Measurements from ENCODE around the gene FXYD5.

DNA sequence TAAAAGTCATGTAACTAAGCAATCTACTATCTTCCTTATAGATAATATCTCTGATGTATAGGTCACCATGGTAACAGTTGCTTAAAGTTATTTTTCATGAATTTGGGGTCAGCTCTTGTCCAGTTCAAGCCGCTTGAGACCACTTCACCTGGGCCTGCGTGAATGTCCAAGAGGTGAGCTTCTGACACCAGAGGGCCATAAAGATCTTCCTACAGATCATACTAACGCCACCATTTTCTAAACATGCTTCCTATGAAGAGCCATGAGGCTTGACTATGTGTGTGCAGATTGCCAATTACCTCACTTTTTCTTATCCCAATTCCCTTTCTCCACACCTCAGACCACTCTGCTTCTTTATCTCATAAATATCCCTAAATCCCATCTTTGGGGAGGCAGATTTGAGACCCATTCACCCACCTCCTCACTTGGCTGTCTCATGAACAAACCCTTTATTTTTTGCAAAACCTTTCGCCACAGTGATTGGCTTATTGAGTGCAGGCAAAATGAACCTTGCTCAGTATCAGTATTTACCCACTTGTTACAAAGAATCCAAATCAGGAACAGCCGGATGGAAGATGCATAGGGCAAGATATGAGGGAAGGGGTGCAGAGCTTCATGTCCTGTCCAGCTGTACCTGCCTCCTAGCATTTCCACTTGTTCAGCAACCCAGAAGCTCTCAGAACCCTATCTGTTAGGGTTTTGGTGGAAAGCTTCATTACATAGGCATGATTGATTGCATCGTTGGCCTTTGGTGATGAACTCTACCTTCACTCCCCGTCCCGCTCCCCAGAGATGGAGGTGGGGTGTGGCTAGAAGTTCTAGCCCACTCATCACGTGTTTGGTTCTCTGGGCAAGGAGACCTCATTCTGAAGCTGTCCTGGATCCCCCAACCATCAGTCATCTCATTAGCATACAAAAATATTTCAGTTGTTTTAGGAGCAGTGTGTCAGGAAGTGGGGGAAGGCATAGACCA lies 39.8 kb downstream of the FXYD5 start:
- TF ChIP-seq FOXK2 (IDR thresholded peaks at IDR 0.05) (no peak), SUZ12 (IDR thresholded peaks at IDR 0.05) (no peak), FOXM1 (IDR thresholded peaks at IDR 0.05; ENCODE audit: borderline replicate concordance) (no peak)

Measured in HEK293T (cell line).